GM21390 (cell line): ENCODE measurements around the gene BBS9.

Experiments
- ATAC-seq: cut with Tn5 transposase; IDR thresholded peaks from one replicate; pipeline ENCODE4 v1.9.1; 2021; ENCODE audit not compliant: unreplicated experiment

The BBS9 gene

GRCh38 chr7:33639552-33640197 lies 510.3 kb downstream of the BBS9 start:
- ATAC-seq = no peak

- ATAC-seq = no peak
Measured at GRCh38 chr7:33640741-33641140, 511.4 kb downstream of the BBS9 start.

GRCh38 chr7:33642312-33642711 lies 512.9 kb downstream of the BBS9 start:
- no peak for ATAC-seq

GRCh38 chr7:33643530-33643929 lies 514.2 kb downstream of the BBS9 start:
- no peak for ATAC-seq

GRCh38 chr7:33644489-33644888 lies 515.1 kb downstream of the BBS9 start:
- no peak for ATAC-seq

GRCh38 chr7:33645104-33645503 lies 515.7 kb downstream of the BBS9 start:
- ATAC-seq = no peak

GRCh38 chr7:33646166-33646565 lies 516.8 kb downstream of the BBS9 start:
- no peak for ATAC-seq

- no peak for ATAC-seq
Measured at GRCh38 chr7:33646891-33647391, 517.6 kb downstream of the BBS9 start.

GRCh38 chr7:33649476-33650441 lies 520.4 kb downstream of the BBS9 start:
- ATAC-seq = no peak

GRCh38 chr7:33650828-33651227 lies 521.5 kb downstream of the BBS9 start:
- ATAC-seq = no peak

- ATAC-seq = no peak
Measured at GRCh38 chr7:33651998-33652515, 522.7 kb downstream of the BBS9 start.

- no peak for ATAC-seq
Measured at GRCh38 chr7:33654676-33655075, 525.3 kb downstream of the BBS9 start.
